GM23248 (cell line): ENCODE results near the gene KDM1B. TPM values are rescaled to one million over a fixed set of nuclear protein-coding genes. Genes with fewer than 3 reads are reported as not detected.
"Not testable (repeated sequence)": the region's sequence is repeated elsewhere in the genome, so short reads cannot be mapped to it uniquely, and the experiment has no call there.

ENCODE experiments used
- DNase-seq: peaks from one replicate; pipeline ENCODE4 v3.0.0-alpha.2; 2015
- H2AFZ ChIP-seq: fragments of 200-600 bp; sonication (generic); 2 replicates; pipeline ENCODE4 v1.6.1; 2016; ENCODE audit warnings: antibody characterized with exemption
- H3F3A ChIP-seq: fragments of 200-600 bp; sonication (generic); 2 replicates; pipeline ENCODE4 v1.6.1; 2016; ENCODE audit warnings: mild to moderate bottlenecking, antibody characterized with exemption, mixed run types; ENCODE audit not compliant: insufficient read depth
- H3K27ac ChIP-seq: fragments of 200-600 bp; sonication (generic); 2 replicates; pipeline ENCODE4 v1.5.1; 2016; ENCODE audit warnings: mild to moderate bottlenecking
- H3K27me3 ChIP-seq: fragments of 200-600 bp; sonication (generic); replicated peaks from 2 replicates; pipeline ENCODE4 v1.6.1; 2016; ENCODE audit warnings: mild to moderate bottlenecking; ENCODE audit not compliant: insufficient read depth
- H3K36me3 ChIP-seq: fragments of 200-600 bp; sonication (generic); 2 replicates; pipeline ENCODE4 v1.6.1; 2016; ENCODE audit warnings: low read depth, mild to moderate bottlenecking
- H3K4me1 ChIP-seq: fragments of 200-600 bp; sonication (generic); 2 replicates; pipeline ENCODE4 v1.6.1; 2016; ENCODE audit warnings: mild to moderate bottlenecking; ENCODE audit not compliant: insufficient read depth
- H3K4me2 ChIP-seq: fragments of 200-600 bp; sonication (generic); one replicate; pipeline ENCODE4 v1.6.1; 2016; ENCODE audit warnings: mild to moderate bottlenecking; ENCODE audit not compliant: unreplicated experiment
- H3K4me3 ChIP-seq: fragments of 200-600 bp; sonication (generic); 2 replicates; pipeline ENCODE4 v1.5.1; 2016; ENCODE audit warnings: mild to moderate bottlenecking
- H3K79me2 ChIP-seq: fragments of 200-600 bp; sonication (generic); 2 replicates; pipeline ENCODE4 v1.6.1; 2016; ENCODE audit warnings: mild to moderate bottlenecking; ENCODE audit not compliant: insufficient read depth
- H3K9ac ChIP-seq: fragments of 200-600 bp; sonication (generic); 2 replicates; pipeline ENCODE4 v1.6.1; 2016; ENCODE audit warnings: mild to moderate bottlenecking
- H3K9me2 ChIP-seq: fragments of 200-600 bp; sonication (generic); 2 replicates; pipeline ENCODE4 v1.6.1; 2016; ENCODE audit warnings: mixed run types, mild to moderate bottlenecking, moderate library complexity; ENCODE audit not compliant: insufficient read depth
- H3K9me3 ChIP-seq: fragments of 200-600 bp; sonication (generic); one replicate; pipeline ENCODE4 v1.6.1; 2017; ENCODE audit warnings: low read depth
- H4K20me1 ChIP-seq: fragments of 200-600 bp; sonication (generic); 2 replicates; pipeline ENCODE4 v1.6.0; 2016; ENCODE audit not compliant: insufficient read depth
- EZH2 ChIP-seq: fragments of 200-600 bp; sonication (generic); IDR thresholded peaks from 2 replicates; pipeline ENCODE4 v1.6.1; 2018; ENCODE audit warnings: antibody characterized with exemption, mild to moderate bottlenecking; ENCODE audit not compliant: insufficient read depth, poor library complexity, severe bottlenecking
- EZH2phosphoT487 ChIP-seq: fragments of 200-600 bp; sonication (generic); IDR thresholded peaks from 2 replicates; pipeline ENCODE4 v1.6.1; 2018; ENCODE audit warnings: antibody characterized with exemption, moderate library complexity, mild to moderate bottlenecking, low read depth; ENCODE audit not compliant: insufficient read depth
- WGBS, 2 experiments: methylation state at CpG; one replicate each; pipeline ENCODE4 v1.1.6; 2015 to 2017; ENCODE audit warnings: low lambda C conversion rate in 2 of 2, low coverage in 1 of 2; ENCODE audit errors: missing lambda C conversion rate in 2 of 2; 5-methylcytosine and 5-hydroxymethylcytosine counted together
- in situ Hi-C: fragments of 300-500 bp; cut with MboI; formaldehyde crosslinking; loops from 2 replicates; pipeline ENCODE4 v1.15.0; 2020
- polyA plus RNA-seq: library from polyadenylated mRNA; unstranded; fragments of >200 nt; fragmentation: Nextera tagmentation; extraction: Ambion mirVana; gene quantifications from 2 replicates; pipeline ENCODE4 v1.2.1, GENCODE V29; 2016
- total RNA-seq: library from RNA; depleted of rRNA; stranded (reverse); fragments of >200 nt; shearing (Covaris generic); gene quantifications from 2 replicates; pipeline ENCODE4 v1.2.3, GENCODE V29; 2014

The KDM1B gene
- total and polyA plus RNA-seq, 2 experiments from 2014 or later = 10.2 to 16.0 TPM

DNA sequence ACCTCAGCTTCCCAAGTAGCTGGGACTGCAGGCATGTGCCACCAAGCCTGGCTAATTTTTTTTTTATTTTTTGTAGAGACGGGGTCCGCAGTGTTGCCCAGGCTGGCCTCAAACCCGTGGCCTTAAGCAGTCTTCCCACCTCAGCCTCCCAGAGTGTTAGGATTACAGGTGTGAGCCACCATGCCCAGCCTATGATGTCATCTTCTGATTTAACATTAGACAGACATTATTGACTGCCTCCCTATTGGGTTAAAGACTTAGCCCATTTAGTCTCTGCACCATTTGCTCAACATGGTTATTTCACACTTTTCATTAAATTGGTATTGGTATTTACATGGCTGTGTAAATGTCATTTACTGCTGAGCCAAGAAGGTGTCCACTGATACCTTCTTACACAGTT lies 63.0 kb downstream of the KDM1B start:
- TF ChIP-seq EZH2phosphoT487 (no peak), EZH2 (no peak)

DNA sequence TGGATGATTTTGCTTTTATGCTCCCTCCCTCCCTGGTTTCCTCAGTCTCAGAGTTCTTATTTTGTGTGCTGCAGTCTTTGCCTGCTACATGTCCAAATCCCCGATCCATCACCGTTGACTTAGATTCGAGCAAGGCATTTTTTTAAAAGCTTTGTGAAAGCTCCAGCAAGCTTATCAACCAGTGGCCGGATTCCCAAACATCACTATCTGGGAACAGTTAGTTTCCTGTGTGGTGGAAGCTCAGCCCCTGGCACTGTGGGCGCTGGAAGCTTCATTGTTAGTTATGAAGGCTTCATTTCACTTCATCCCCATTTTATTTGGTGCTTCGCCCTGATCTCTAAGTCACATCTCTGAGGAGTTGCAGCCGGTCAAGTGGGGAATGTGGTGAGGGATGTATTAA lies 64.4 kb downstream of the KDM1B start:
- H3K27ac ChIP-seq = no peak overlapping the region
- H3K36me3 ChIP-seq = peaks cover 42% of the 10 kb centered on the region
- 94% methylated on average over 7 of the region's 7 CpGs for WGBS, 2 experiments
- peaks cover 8% of the 10 kb centered on the region for H3K79me2 ChIP-seq
- no peaks in the 10 kb centered on the region for H3K9me2 ChIP-seq
- H3K4me3 ChIP-seq = no peak overlapping the region
- in situ Hi-C loops = no loop called here
- no peak overlapping the region for H3K9ac ChIP-seq
- H3K27me3 ChIP-seq = no peaks in the 10 kb centered on the region
- no peak overlapping the region for H3K4me2 ChIP-seq
- no peaks in the 10 kb centered on the region for H4K20me1 ChIP-seq
- H3K9me3 ChIP-seq = no peaks in the 10 kb centered on the region
- TF ChIP-seq EZH2phosphoT487 = no peak
- no peak for TF ChIP-seq EZH2
- H2AFZ ChIP-seq = no peak overlapping the region
- H3F3A ChIP-seq = peaks cover 23% of the 10 kb centered on the region; the same call in 1 of the 2 replicates
- no peak for DNase-seq
- H3K4me1 ChIP-seq = no peaks in the 10 kb centered on the region; the same call in 1 of the 2 replicates

More for the DNA sequence above, 63.0 kb downstream of the KDM1B start:
- Histone ChIP-seq H3K4me2 (no peak overlapping the region), H3K9ac (no peak overlapping the region), H3K27ac (no peak overlapping the region), H3K9me3 (no peaks in the 10 kb centered on the region), H3K36me3 (peaks cover 28% of the 10 kb centered on the region), H3F3A (peaks cover 20% of the 10 kb centered on the region; the same call in 1 of the 2 replicates), H3K79me2 (no peaks in the 10 kb centered on the region), H2AFZ (no peak overlapping the region), H3K4me3 (no peak overlapping the region), H3K4me1 (no peaks in the 10 kb centered on the region; the same call in 1 of the 2 replicates), H3K27me3 (no peaks in the 10 kb centered on the region), H3K9me2 (no peaks in the 10 kb centered on the region), H4K20me1 (no peaks in the 10 kb centered on the region)
- in situ Hi-C loops = no loop called here
- no peak for DNase-seq
- 88 to 90% methylated on average over 3 of the region's 3 CpGs for WGBS, 2 experiments

DNA sequence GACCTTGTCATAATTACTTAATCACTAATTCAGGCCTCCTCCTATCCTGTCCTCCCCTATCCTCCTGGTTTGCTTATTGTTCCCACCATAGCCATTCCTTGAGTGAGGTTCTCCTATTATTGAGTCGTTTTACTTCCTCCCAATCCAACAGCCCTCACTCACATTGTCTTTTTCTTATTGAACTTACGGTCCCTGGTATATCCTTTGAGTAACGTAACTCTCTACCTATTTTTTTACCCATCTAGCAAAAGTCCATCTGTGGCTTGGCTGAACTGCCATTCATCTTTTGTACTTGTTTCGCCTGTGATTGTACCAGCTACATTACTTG lies 66.0 kb downstream of the KDM1B start:
- no peak overlapping the region for H3K27ac ChIP-seq
- no peak overlapping the region for H2AFZ ChIP-seq
- no peak overlapping the region for H3K4me2 ChIP-seq
- H4K20me1 ChIP-seq = no peaks in the 10 kb centered on the region
- no peaks in the 10 kb centered on the region for H3K9me3 ChIP-seq
- TF ChIP-seq EZH2phosphoT487 (no peak), EZH2 (no peak)
- H3F3A ChIP-seq = peaks cover 40% of the 10 kb centered on the region
- H3K4me3 ChIP-seq = no peak overlapping the region
- no peaks in the 10 kb centered on the region for H3K9me2 ChIP-seq
- in situ Hi-C loops = no loop called here
- H3K9ac ChIP-seq = no peak overlapping the region
- H3K4me1 ChIP-seq = peaks cover 9% of the 10 kb centered on the region
- no peak for DNase-seq
- WGBS, 2 experiments = 96 to 99% methylated on average over 4 of the region's 4 CpGs
- H3K79me2 ChIP-seq = peaks cover 17% of the 10 kb centered on the region
- no peaks in the 10 kb centered on the region for H3K27me3 ChIP-seq
- H3K36me3 ChIP-seq = peaks cover 49% of the 10 kb centered on the region

DNA sequence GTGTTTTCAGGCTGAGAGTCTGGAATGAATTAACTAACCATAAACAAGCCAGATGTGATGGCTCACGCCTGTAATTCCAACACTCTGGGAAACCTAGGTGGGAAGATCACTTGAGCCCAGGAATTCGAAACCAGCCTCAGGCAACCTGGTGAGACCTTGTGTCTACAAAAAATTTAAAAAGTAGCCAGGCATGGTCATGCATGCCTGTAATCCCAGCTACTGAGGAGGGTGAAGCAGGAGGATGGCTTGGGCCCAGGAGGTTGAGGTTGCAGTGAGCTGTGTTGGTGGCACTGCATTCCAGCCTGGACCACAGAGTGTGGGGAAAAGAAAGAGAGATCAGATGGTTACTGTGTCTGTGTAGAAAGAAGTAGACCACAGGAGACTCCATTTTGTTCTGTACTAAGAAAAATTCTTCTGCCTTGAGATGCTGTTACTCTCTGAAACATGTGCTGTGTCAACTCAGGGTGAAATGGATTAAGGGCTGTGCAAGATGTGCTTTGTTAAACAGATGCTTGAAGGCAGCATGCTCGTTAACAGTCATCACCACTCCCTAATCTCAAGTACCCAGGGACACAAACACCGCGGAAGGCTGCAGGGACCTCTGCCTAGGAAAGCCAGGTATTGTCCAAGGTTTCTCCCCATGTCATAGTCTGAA lies 71.4 kb downstream of the KDM1B start:
- H3K9ac ChIP-seq, H3K9me3 ChIP-seq, H4K20me1 ChIP-seq, H2AFZ ChIP-seq, H3K9me2 ChIP-seq, in situ Hi-C loops, H3K4me3 ChIP-seq, H3K27me3 ChIP-seq: not testable (repeated sequence)
- DNase-seq = peak; percentile 76
- Histone ChIP-seq H3K4me2 (peak overlapping the region; percentile 21), H3F3A (peaks cover 40% of the 10 kb centered on the region), H3K79me2 (peaks cover 59% of the 10 kb centered on the region), H3K36me3 (peaks cover 64% of the 10 kb centered on the region), H3K4me1 (peaks cover 22% of the 10 kb centered on the region), H3K27ac (peak overlapping the region; percentile 82)
- WGBS, 2 experiments = 42 to 46% methylated on average over 5 of the region's 5 CpGs

DNA sequence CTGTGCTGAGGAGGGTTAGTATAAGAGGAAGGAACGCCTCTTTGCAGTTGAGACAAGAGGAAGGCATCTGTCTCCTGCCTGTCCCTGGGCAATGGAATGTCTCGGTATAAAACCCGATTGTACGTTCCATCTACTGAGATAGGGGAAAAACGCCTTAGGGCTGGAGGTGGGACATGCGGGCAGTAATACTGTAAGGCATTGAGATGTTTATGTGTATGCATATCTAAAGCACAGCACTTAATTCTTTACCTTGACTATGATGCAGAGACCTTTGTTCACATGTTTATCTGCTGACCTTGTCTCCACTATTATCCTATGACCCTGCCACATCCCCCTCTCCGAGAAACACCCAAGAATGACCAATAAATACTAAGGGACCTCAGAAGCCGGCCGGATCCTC lies 71.9 kb downstream of the KDM1B start:
- 86 to 88% methylated on average over 9 of the region's 9 CpGs for WGBS, 2 experiments

DNA sequence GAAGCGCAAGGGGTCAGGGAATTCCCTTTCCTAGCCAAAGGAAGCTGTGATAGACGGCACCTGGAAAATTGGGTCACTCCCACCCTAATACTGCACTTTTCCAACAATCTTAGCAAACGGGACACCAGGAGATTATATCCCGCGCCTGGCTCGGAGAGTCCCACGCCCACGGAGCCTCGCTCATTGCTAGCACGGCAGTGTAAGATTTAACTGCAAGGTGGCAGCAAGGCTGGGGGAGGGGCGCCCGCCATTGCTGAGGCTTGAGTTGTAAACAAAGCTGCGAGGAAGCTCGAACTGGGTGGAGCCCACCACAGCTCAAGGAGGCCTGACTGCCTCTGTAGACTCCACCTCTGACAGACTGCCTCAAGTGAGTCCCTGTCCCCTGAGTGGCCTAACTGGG lies 73.4 kb downstream of the KDM1B start:
- H3K9me2 ChIP-seq, DNase-seq, H3K4me3 ChIP-seq, H2AFZ ChIP-seq, H3K9ac ChIP-seq, H3K4me2 ChIP-seq, H3K9me3 ChIP-seq, H3K27ac ChIP-seq, in situ Hi-C loops, H4K20me1 ChIP-seq, H3K27me3 ChIP-seq: not testable (repeated sequence)
- Histone ChIP-seq H3K79me2 (peaks cover 77% of the 10 kb centered on the region), H3F3A (peaks cover 40% of the 10 kb centered on the region), H3K36me3 (peaks cover 57% of the 10 kb centered on the region), H3K4me1 (peaks cover 22% of the 10 kb centered on the region)
- 93 to 96% methylated on average over 14 of the region's 14 CpGs for WGBS, 2 experiments

More for the DNA sequence above, 71.9 kb downstream of the KDM1B start:
- H3K9me2 ChIP-seq, H4K20me1 ChIP-seq, H3K27me3 ChIP-seq, DNase-seq, H3K9ac ChIP-seq, in situ Hi-C loops, H3K9me3 ChIP-seq, H3K4me3 ChIP-seq, H2AFZ ChIP-seq: not testable (repeated sequence)
- peaks cover 63% of the 10 kb centered on the region for H3K36me3 ChIP-seq
- peak overlapping the region; percentile 82 for H3K27ac ChIP-seq
- peak overlapping the region; percentile 21 for H3K4me2 ChIP-seq
- peaks cover 65% of the 10 kb centered on the region for H3K79me2 ChIP-seq
- H3F3A ChIP-seq = peaks cover 40% of the 10 kb centered on the region
- peaks cover 22% of the 10 kb centered on the region for H3K4me1 ChIP-seq

DNA sequence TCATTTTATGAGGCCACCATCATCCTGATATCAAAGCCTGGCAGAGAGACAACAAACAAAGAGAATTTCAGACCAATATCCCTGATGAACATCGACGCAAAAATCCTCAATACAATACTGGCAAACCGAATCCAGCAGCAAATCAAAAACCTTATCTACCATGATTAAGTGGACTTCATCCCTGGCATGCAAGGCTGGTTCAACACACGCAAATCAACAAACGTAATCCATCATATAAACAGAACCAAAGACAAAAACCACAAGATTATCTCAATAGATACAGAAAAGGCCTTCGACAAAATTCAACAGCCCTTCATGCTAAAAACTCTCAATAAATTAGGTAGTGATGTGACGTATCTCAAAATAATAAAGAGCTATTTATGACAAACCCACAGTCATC lies 76.6 kb downstream of the KDM1B start:
- H3K27ac ChIP-seq, DNase-seq, H3K9me3 ChIP-seq, H2AFZ ChIP-seq, H3K9me2 ChIP-seq, in situ Hi-C loops, H3K9ac ChIP-seq, H3K27me3 ChIP-seq, H3K4me1 ChIP-seq, H4K20me1 ChIP-seq, H3K4me3 ChIP-seq, H3K4me2 ChIP-seq: not testable (repeated sequence)
- Histone ChIP-seq H3K79me2 (peaks cover 80% of the 10 kb centered on the region), H3K36me3 (peaks cover 66% of the 10 kb centered on the region), H3F3A (peaks cover 17% of the 10 kb centered on the region)
- WGBS, 2 experiments = 96 to 98% methylated on average over 7 of the region's 7 CpGs
